Common myeloid progenitor, CD34-positive (primary cell): ENCODE measurements around the gene RADIL.

ENCODE experiments used
- CTCF ChIA-PET: fragments of 350-600 bp; sonication (Branson Sonifier 250); formaldehyde crosslinking; loops from one replicate; lab custom pipeline; 2021; ENCODE audit warnings: antibody characterized with exemption; lab: Charles Lee
- POLR2A ChIA-PET: fragments of 350-600 bp; sonication (Branson Sonifier 250); formaldehyde crosslinking; loops from one replicate; lab custom pipeline; 2021; ENCODE audit warnings: antibody characterized with exemption; lab: Charles Lee
- DNase-seq, 3 donors: peaks; one replicate each; pipeline versions ENCODE4 v3.0.0 to v3.0.0-alpha.2; 2013
- H3K27ac ChIP-seq, 2 experiments: 1 replicate in 1 of 2; 2 replicates in 1 of 2; pipeline ENCODE4 v1.7.0; 2013; ENCODE audit warnings: inconsistent platforms in 2 of 2, low read length in 2 of 2, mild to moderate bottlenecking in 2 of 2, low read depth in 1 of 2, moderate library complexity in 1 of 2; ENCODE audit not compliant: severe bottlenecking in 2 of 2, insufficient read depth in 1 of 2, poor library complexity in 1 of 2
- H3K27me3 ChIP-seq, 5 experiments: replicated peaks in 2 of 5; 1 replicate in 3 of 5; 2 replicates in 2 of 5; pipeline versions ENCODE4 v1.6.1 to v1.7.0; 2013; ENCODE audit warnings: low read length in 4 of 5, mild to moderate bottlenecking in 2 of 5, moderate library complexity in 2 of 5, inconsistent platforms in 1 of 5; ENCODE audit not compliant: insufficient read depth in 5 of 5, control insufficient read depth in 4 of 5
- H3K36me3 ChIP-seq, 4 experiments: 1 replicate in 2 of 4; 2 replicates in 2 of 4; pipeline versions ENCODE4 v1.6.1 to v1.7.0; 2013; ENCODE audit warnings: low read length in 3 of 4, control low read depth in 1 of 4, mild to moderate bottlenecking in 1 of 4; ENCODE audit not compliant: control insufficient read depth in 4 of 4, insufficient read depth in 4 of 4
- H3K4me1 ChIP-seq, 4 experiments: 1 replicate in 3 of 4; 2 replicates in 1 of 4; pipeline versions ENCODE4 v1.6.1 to v1.7.1; 2013; ENCODE audit warnings: low read length in 3 of 4, mild to moderate bottlenecking in 3 of 4, control low read depth in 1 of 4, inconsistent platforms in 1 of 4, moderate library complexity in 1 of 4; ENCODE audit not compliant: control insufficient read depth in 4 of 4, insufficient read depth in 4 of 4; ENCODE audit errors: control extremely low read depth in 1 of 4
- H3K4me3 ChIP-seq, 7 experiments: 1 replicate in 4 of 7; 2 replicates in 3 of 7; pipeline versions ENCODE4 v1.5.1 to v1.7.0; 2013; ENCODE audit warnings: mild to moderate bottlenecking in 7 of 7, low read length in 6 of 7, moderate library complexity in 6 of 7, inconsistent platforms in 2 of 7, low read depth in 2 of 7, control low read depth in 1 of 7; ENCODE audit not compliant: insufficient read depth in 4 of 7, control insufficient read depth in 1 of 7; ENCODE audit errors: extremely low read depth in 1 of 7
- H3K9me3 ChIP-seq, 5 experiments: 1 replicate in 4 of 5; 2 replicates in 1 of 5; pipeline versions ENCODE4 v1.6.1 to v1.7.1; 2013; ENCODE audit warnings: low read length in 4 of 5, mild to moderate bottlenecking in 2 of 5, inconsistent platforms in 1 of 5, low read depth in 1 of 5, moderate library complexity in 1 of 5; ENCODE audit not compliant: control insufficient read depth in 4 of 5, insufficient read depth in 2 of 5; ENCODE audit errors: control extremely low read depth in 1 of 5
- WGBS: methylation state at CpG from one replicate; pipeline ENCODE4 v1.1.5; 2013; ENCODE audit not compliant: insufficient coverage; 5-methylcytosine and 5-hydroxymethylcytosine counted together

The RADIL gene

GRCh38 chr7:4836206-4836661 lies 47.3 kb downstream of the RADIL start:
- 98% methylated on average over 28 of the region's 30 CpGs for WGBS
- Histone ChIP-seq H3K9me3 (no peaks in the 10 kb centered on the region), H3K27me3 (no peaks in the 10 kb centered on the region), H3K36me3 (no peaks in the 10 kb centered on the region), H3K27ac (no peak overlapping the region), H3K4me3 (no peak overlapping the region), H3K4me1 (peaks cover 0 to 3% (median 0%) of the 10 kb centered on the region in 4 experiments)
- ChIA-PET POLR2A (no interaction called here), CTCF (interaction anchor here (0.8 to 1.3 kb wide), 2 partner anchors 44 to 249 kb away, joined by 3 read pairs; no protein-coding TSS in a partner anchor)
- no peak for DNase-seq

- ChIA-PET POLR2A (no interaction called here), CTCF (interaction anchor here (1.3 kb wide), 1 partner anchor 249 kb away, joined by 3 read pairs; no protein-coding TSS in a partner anchor)
- Histone ChIP-seq H3K36me3 (no peaks in the 10 kb centered on the region), H3K27ac (no peak overlapping the region), H3K9me3 (no peaks in the 10 kb centered on the region), H3K4me1 (peaks cover 0 to 3% (median 0%) of the 10 kb centered on the region in 4 experiments), H3K4me3 (no peak overlapping the region), H3K27me3 (no peaks in the 10 kb centered on the region)
- WGBS: 92% methylated on average over 18 of the region's 28 CpGs
- no peak for DNase-seq
These were observed 47.9 kb downstream of the RADIL start for GRCh38 chr7:4835398-4836205.

GRCh38 chr7:4834601-4835397 lies 48.7 kb downstream of the RADIL start:
- no peak for DNase-seq
- Histone ChIP-seq H3K4me1 (peaks cover 0 to 3% (median 2%) of the 10 kb centered on the region in 4 experiments), H3K9me3 (no peaks in the 10 kb centered on the region), H3K36me3 (no peaks in the 10 kb centered on the region), H3K27ac (no peak overlapping the region), H3K27me3 (no peaks in the 10 kb centered on the region), H3K4me3 (no peak overlapping the region)
- ChIA-PET POLR2A (no interaction called here), CTCF (no interaction called here)
- 98% methylated on average over 57 of the region's 60 CpGs for WGBS

GRCh38 chr7:4833691-4834600 lies 49.6 kb downstream of the RADIL start:
- no peaks in the 10 kb centered on the region for H3K27me3 ChIP-seq
- no peaks in the 10 kb centered on the region for H3K36me3 ChIP-seq
- ChIA-PET CTCF (no interaction called here), POLR2A (no interaction called here)
- H3K4me3 ChIP-seq: no peak overlapping the region
- H3K27ac ChIP-seq: no peak overlapping the region
- 97% methylated on average over 31 of the region's 36 CpGs for WGBS
- peaks cover 0 to 3% (median 2%) of the 10 kb centered on the region in 4 experiments for H3K4me1 ChIP-seq
- DNase-seq: no peak
- no peaks in the 10 kb centered on the region for H3K9me3 ChIP-seq

- H3K36me3 ChIP-seq: no peaks in the 10 kb centered on the region
- no peaks in the 10 kb centered on the region for H3K9me3 ChIP-seq
- no peak overlapping the region for H3K4me3 ChIP-seq
- no peak overlapping the region for H3K27ac ChIP-seq
- H3K27me3 ChIP-seq: no peaks in the 10 kb centered on the region
- DNase-seq: no peak
- ChIA-PET CTCF (no interaction called here), POLR2A (no interaction called here)
- 87% methylated on average over 14 of the region's 17 CpGs for WGBS
- H3K4me1 ChIP-seq: peaks cover 0 to 3% (median 2%) of the 10 kb centered on the region in 4 experiments
These were observed 50.3 kb downstream of the RADIL start for GRCh38 chr7:4833176-4833575.

- POLR2A ChIA-PET: no interaction called here
- Histone ChIP-seq H3K4me1 (peaks cover 0 to 3% (median 2%) of the 10 kb centered on the region in 4 experiments), H3K27me3 (no peaks in the 10 kb centered on the region), H3K36me3 (no peaks in the 10 kb centered on the region), H3K27ac (no peak overlapping the region), H3K4me3 (no peak overlapping the region), H3K9me3 (no peaks in the 10 kb centered on the region)
- WGBS: 95% methylated on average over 13 of the region's 16 CpGs
- CTCF ChIA-PET: interaction anchor here (1.8 to 5.7 kb wide), 3 partner anchors 35 to 253 kb away, joined by 8 to 42 read pairs (median 29); partner anchors contain the start of gene RADIL
- no peak for DNase-seq
These were observed 50.8 kb downstream of the RADIL start for GRCh38 chr7:4832711-4833110.
